ENCODE measurements around the gene RBM4B.

RBM4B gene

DNA sequence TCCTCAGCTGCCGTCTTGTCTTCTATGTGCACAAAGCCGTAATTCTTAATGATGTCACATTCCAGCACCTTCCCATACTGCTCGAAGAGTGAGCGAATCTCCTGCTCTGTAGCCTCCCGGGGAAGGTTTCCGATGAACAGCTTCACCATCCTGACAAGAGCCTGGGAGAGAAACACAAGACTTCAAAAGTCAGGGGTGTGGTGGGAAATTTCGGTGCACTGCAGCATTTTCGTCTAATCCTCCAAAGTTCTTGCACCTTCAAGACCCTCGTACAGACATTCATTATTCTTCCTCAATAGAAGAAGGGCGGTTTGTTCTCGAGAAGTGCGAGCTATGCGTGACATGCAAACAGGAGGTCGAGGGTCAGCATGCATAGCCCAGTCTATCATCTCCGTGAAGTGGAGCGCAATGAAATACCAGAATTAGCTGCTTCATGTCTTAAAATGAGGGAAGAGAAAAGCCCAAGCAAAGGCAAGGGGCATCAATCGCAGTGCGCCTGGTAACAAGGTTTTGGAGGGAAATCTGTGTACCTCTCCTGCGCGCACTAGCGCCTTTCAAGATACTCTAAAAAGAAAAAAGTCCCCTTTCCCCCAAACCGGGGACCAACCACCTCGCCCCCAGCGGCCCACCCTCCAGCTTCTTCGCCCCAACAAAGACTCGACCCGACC is 622 bp downstream of the RBM4B start:
- peaks cover 21% of the 10 kb centered on the region for H3K36me3 ChIP-seq (ENCODE audit: insufficient read depth, low read length)
- peaks cover 5% of the 10 kb centered on the region; the same call in 1 of the 2 replicates for H3K9me3 ChIP-seq (ENCODE audit: low read length)
- H3K27me3 ChIP-seq (ENCODE audit: insufficient read depth, low read length): no peaks in the 10 kb centered on the region
- peak overlapping the region; percentile 98 for H3K4me2 ChIP-seq (ENCODE audit: low read length)
- H3K79me2 ChIP-seq (ENCODE audit: insufficient read depth, low read length): peaks cover 8% of the 10 kb centered on the region
- peak overlapping the region; percentile 76 for H3K9ac ChIP-seq (ENCODE audit: low read length)
- H3K27ac ChIP-seq (ENCODE audit: low read depth, low read length, poor library complexity, severe bottlenecking): peak overlapping the region; percentile 93
- H3K9me2 ChIP-seq (ENCODE audit: low read depth, low read length): no peaks in the 10 kb centered on the region
- peaks cover 54% of the 10 kb centered on the region for H3K4me1 ChIP-seq (ENCODE audit: insufficient read depth, low read length, severe bottlenecking)
- peaks cover 4% of the 10 kb centered on the region; the same call in 1 of the 2 replicates for H3F3A ChIP-seq (ENCODE audit: insufficient read depth, low read length)
- H3K4me3 ChIP-seq (ENCODE audit: low read depth, low read length, poor library complexity, severe bottlenecking): peak overlapping the region; percentile 74
- H2AFZ ChIP-seq (ENCODE audit: low read length): no peak overlapping the region
- TF ChIP-seq, protein P1, sequence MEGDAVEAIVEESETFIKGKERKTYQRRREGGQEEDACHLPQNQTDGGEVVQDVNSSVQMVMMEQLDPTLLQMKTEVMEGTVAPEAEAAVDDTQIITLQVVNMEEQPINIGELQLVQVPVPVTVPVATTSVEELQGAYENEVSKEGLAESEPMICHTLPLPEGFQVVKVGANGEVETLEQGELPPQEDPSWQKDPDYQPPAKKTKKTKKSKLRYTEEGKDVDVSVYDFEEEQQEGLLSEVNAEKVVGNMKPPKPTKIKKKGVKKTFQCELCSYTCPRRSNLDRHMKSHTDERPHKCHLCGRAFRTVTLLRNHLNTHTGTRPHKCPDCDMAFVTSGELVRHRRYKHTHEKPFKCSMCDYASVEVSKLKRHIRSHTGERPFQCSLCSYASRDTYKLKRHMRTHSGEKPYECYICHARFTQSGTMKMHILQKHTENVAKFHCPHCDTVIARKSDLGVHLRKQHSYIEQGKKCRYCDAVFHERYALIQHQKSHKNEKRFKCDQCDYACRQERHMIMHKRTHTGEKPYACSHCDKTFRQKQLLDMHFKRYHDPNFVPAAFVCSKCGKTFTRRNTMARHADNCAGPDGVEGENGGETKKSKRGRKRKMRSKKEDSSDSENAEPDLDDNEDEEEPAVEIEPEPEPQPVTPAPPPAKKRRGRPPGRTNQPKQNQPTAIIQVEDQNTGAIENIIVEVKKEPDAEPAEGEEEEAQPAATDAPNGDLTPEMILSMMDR (IDR thresholded peaks at IDR 0.05; ENCODE audit: low read length): no peak
- no peak for TF ChIP-seq EZH2 (IDR thresholded peaks at IDR 0.05; ENCODE audit: borderline replicate concordance, low read length)
- H4K20me1 ChIP-seq (ENCODE audit: insufficient read depth, low read length): no peaks in the 10 kb centered on the region

DNA sequence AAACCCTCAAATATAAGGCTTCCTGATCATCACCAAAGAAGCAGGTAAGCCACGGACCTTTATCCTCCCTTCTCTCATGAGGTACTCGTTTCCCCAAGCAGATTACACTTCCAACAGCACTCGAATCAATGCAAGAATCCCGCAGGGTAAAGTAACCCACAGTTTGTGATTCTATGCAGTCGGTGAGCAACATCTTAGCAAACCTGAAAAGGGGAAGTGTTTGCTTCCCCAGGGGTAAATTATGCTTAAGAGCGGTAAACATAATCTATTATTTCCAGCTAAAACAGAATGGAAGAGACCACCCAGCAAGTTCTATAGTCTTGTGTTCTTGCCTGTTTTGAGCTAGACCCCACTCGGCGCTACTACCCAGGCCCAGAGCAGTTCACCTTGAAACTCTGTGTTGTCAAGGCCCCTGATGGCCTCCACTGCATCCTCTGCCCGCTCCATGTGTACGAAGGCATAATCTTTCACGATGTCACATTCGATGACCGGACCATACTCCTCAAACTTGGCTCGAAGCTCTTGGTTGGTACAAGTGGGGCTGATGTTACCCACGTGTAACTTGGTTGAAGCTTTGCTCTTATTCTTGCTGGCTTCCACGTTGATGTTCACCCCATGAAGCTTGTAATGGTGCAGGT is 1.3 kb downstream of the RBM4B start:
- H3K36me3 ChIP-seq (ENCODE audit: insufficient read depth, low read length): peaks cover 21% of the 10 kb centered on the region
- peaks cover 54% of the 10 kb centered on the region for H3K4me1 ChIP-seq (ENCODE audit: insufficient read depth, low read length, severe bottlenecking)
- H3F3A ChIP-seq (ENCODE audit: insufficient read depth, low read length): peaks cover 4% of the 10 kb centered on the region; the same call in 1 of the 2 replicates
- TF ChIP-seq, protein P1 (IDR thresholded peaks at IDR 0.05; ENCODE audit: low read length): no peak
- no peak for TF ChIP-seq EZH2 (IDR thresholded peaks at IDR 0.05; ENCODE audit: borderline replicate concordance, low read length)
- no peaks in the 10 kb centered on the region for H3K27me3 ChIP-seq (ENCODE audit: insufficient read depth, low read length)
- peaks cover 8% of the 10 kb centered on the region for H3K79me2 ChIP-seq (ENCODE audit: insufficient read depth, low read length)
- peak overlapping the region; percentile 74 for H3K4me3 ChIP-seq (ENCODE audit: low read depth, low read length, poor library complexity, severe bottlenecking)
- peak overlapping the region; percentile 54 for H3K27ac ChIP-seq (ENCODE audit: low read depth, low read length, poor library complexity, severe bottlenecking)
- peaks cover 4% of the 10 kb centered on the region; the same call in 1 of the 2 replicates for H3K9me3 ChIP-seq (ENCODE audit: low read length)
- peak overlapping the region; percentile 98 for H3K4me2 ChIP-seq (ENCODE audit: low read length)
- H2AFZ ChIP-seq (ENCODE audit: low read length): no peak overlapping the region
- no peak overlapping the region; the same call in 1 of the 2 replicates for H3K9ac ChIP-seq (ENCODE audit: low read length)
- H3K9me2 ChIP-seq (ENCODE audit: low read depth, low read length): no peaks in the 10 kb centered on the region
- no peaks in the 10 kb centered on the region for H4K20me1 ChIP-seq (ENCODE audit: insufficient read depth, low read length)

DNA sequence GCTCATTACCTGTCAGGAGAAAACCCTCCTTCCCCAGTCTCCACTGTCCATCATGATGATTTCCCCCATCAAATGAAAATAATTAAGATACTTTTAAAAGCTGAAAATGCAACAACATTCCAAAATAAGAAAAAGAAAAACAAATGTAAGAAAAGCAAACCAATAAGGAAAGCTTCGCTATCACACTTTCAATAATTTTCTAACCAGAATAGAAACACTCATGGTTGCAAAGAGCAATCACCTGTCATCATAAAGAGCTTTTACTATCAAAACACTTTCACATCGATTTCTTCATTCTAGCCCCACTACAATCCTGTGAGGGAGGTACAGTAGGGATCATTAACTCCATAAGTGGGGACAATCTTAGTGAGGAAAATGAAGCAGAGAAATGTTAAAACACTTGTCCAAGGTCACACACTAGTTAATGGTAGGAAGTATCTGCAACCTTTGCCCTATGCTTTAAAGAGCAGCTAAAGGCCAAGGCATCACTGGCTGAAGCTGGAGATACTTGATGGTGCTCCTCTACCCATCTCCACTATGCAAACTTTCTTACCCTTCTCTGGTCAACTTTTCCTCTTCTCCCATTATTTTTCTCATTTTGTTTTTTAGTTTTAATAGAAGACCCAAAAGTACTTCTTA is 2.6 kb downstream of the RBM4B start:
- no peak for TF ChIP-seq EZH2 (IDR thresholded peaks at IDR 0.05; ENCODE audit: borderline replicate concordance, low read length)
- TF ChIP-seq, protein P1 (IDR thresholded peaks at IDR 0.05; ENCODE audit: low read length): no peak
- H4K20me1 ChIP-seq (ENCODE audit: insufficient read depth, low read length): no peaks in the 10 kb centered on the region
- H2AFZ ChIP-seq (ENCODE audit: low read length): no peak overlapping the region
- H3F3A ChIP-seq (ENCODE audit: insufficient read depth, low read length): peaks cover 4% of the 10 kb centered on the region; the same call in 1 of the 2 replicates
- no peaks in the 10 kb centered on the region for H3K27me3 ChIP-seq (ENCODE audit: insufficient read depth, low read length)
- peak overlapping the region; percentile 98 for H3K4me2 ChIP-seq (ENCODE audit: low read length)
- peaks cover 8% of the 10 kb centered on the region for H3K79me2 ChIP-seq (ENCODE audit: insufficient read depth, low read length)
- no peaks in the 10 kb centered on the region for H3K9me2 ChIP-seq (ENCODE audit: low read depth, low read length)
- H3K4me3 ChIP-seq (ENCODE audit: low read depth, low read length, poor library complexity, severe bottlenecking): peak overlapping the region; percentile 74
- H3K36me3 ChIP-seq (ENCODE audit: insufficient read depth, low read length): peaks cover 24% of the 10 kb centered on the region
- no peak overlapping the region for H3K27ac ChIP-seq (ENCODE audit: low read depth, low read length, poor library complexity, severe bottlenecking)
- H3K9ac ChIP-seq (ENCODE audit: low read length): no peak overlapping the region
- no peaks in the 10 kb centered on the region for H3K9me3 ChIP-seq (ENCODE audit: low read length)
- H3K4me1 ChIP-seq (ENCODE audit: insufficient read depth, low read length, severe bottlenecking): peaks cover 60% of the 10 kb centered on the region

Measured in OCI-LY1 (cell line).